MCF 10A (cell line): ENCODE results near the gene ZNF593OS. TPM values are rescaled to one million over a fixed set of nuclear protein-coding genes. Genes with fewer than 3 reads are reported as not detected.
A peak's percentile ranks its signal among the peaks of the same experiment; 100 is the strongest.

Experiments
- BruUV-seq: library from RNA; stranded (reverse); fragments of 400-500 nt; replicated peaks from 2 replicates; lab custom pipeline; 2021; lab: Mats Ljungman, UMichigan
- CTCF ChIA-PET: fragments of 300-600 bp; sonication (Branson Sonifier 250); formaldehyde crosslinking; extraction: SDS; loops from one replicate; lab custom pipeline; 2021; ENCODE audit warnings: antibody characterized with exemption, inconsistent platforms; lab: Yijun Ruan, JAX
- POLR2A ChIA-PET: fragments of 300-600, 350-650 bp; sonication (Branson Sonifier 250); formaldehyde crosslinking; extraction: SDS; loops from one replicate; lab custom pipeline; 2020; ENCODE audit warnings: antibody characterized with exemption, inconsistent platforms; lab: Yijun Ruan, JAX
- DNase-seq: peaks from one replicate; pipeline ENCODE4 v3.0.0-alpha.2; 2018; ENCODE audit not compliant: unreplicated experiment
- H3K27ac Mint-ChIP-seq: one replicate; pipeline ENCODE4 v1.8.0; 2022; ENCODE audit warnings: mild to moderate bottlenecking, low read depth, mixed read lengths; ENCODE audit not compliant: unreplicated experiment
- H3K27me3 Mint-ChIP-seq: one replicate; pipeline ENCODE4 v1.8.0; 2022; ENCODE audit warnings: mixed read lengths; ENCODE audit not compliant: insufficient read depth, unreplicated experiment
- H3K36me3 Mint-ChIP-seq: one replicate; pipeline ENCODE4 v1.8.0; 2022; ENCODE audit warnings: mild to moderate bottlenecking, moderate library complexity, mixed read lengths; ENCODE audit not compliant: insufficient read depth, unreplicated experiment
- H3K4me1 Mint-ChIP-seq: one replicate; pipeline ENCODE4 v1.8.0; 2022; ENCODE audit warnings: mixed read lengths; ENCODE audit not compliant: insufficient read depth, unreplicated experiment
- H3K4me3 Mint-ChIP-seq: one replicate; pipeline ENCODE4 v1.8.0; 2022; ENCODE audit warnings: mild to moderate bottlenecking, moderate library complexity, mixed read lengths; ENCODE audit not compliant: unreplicated experiment
- H3K9me3 Mint-ChIP-seq: one replicate; pipeline ENCODE4 v1.8.0; 2022; ENCODE audit warnings: mixed read lengths; ENCODE audit not compliant: unreplicated experiment
- CTCF ChIP-seq: fragments of 200-600 bp; IDR thresholded peaks from one replicate; pipeline ENCODE4 v1.8.0; 2022; ENCODE audit warnings: antibody characterized with exemption, mild to moderate bottlenecking; ENCODE audit not compliant: unreplicated experiment
- intact Hi-C: fragments of 100-400 bp; cut with micrococcal nuclease; formaldehyde crosslinking; loops from 2 replicates; pipeline ENCODE4 v1.14.1; 2022
- total RNA-seq: library from RNA; stranded (reverse); gene quantifications from 2 replicates; pipeline ENCODE4 v1.2.3, GENCODE V29; 2022

ZNF593OS gene
- total RNA-seq, 1 experiment from 2014 or later, result not detected

DNA sequence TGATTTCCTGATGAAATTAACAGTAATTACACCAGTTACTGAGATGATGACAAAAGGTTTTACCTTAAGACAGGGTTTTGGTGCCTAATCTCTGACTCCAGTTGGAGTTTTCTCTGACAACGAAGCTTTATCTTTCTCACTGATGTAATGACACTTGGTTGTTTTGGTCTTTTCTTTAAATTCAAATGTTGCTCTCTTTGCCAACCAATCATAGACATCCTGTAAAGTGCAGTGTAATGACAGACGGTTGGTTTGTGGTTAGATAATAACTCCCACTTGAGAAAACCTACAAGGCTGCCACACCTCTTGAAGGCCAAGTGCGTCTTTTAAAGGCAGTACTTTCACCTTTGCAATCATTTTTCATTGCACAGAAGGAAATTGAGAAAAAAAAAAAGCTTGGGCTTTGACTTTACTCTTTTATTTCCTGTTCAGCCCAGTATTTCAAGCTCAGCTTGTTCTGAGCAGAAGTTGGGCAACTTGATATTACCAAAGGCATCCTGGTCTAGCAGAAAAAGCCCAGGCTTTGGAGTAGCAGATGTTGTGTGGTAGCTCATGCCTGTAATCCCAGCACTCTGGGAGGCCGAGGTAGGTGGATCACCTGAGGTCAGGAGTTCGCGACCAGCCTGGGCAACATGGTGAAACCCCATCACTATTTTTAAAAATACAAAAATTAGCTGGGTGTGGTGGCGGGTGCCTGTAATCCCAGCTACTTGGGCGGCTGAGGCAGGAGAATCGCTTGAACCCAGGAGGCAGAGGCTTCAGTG, 45.1 kb downstream of the ZNF593OS start:
- Mint-ChIP-seq H3K27me3 (no peaks in the 10 kb centered on the region), H3K27ac (peak overlapping the region; percentile 84), H3K36me3 (no peaks in the 10 kb centered on the region), H3K9me3 (no peaks in the 10 kb centered on the region), H3K4me3 (peak overlapping the region; percentile 12), H3K4me1 (peaks cover 22% of the 10 kb centered on the region)
- peak; percentile 76 for DNase-seq
- intact Hi-C loops, result no loop called here
- BruUV-seq, result TSS peak; percentile 58
- TF ChIP-seq CTCF, result no peak
- CTCF ChIA-PET, result interaction anchor here (0.6 to 3.6 kb wide), 14 partner anchors 13 to 1307 kb away, joined by 3 to 27 read pairs (median 4); partner anchors contain the start of gene SH3BGRL3
- POLR2A ChIA-PET, result interaction anchor here (0.6 to 9.0 kb wide), 15 partner anchors 9 to 1608 kb away, joined by 3 to 190 read pairs (median 3); partner anchors contain the start of genes CEP85 and PDIK1L

DNA sequence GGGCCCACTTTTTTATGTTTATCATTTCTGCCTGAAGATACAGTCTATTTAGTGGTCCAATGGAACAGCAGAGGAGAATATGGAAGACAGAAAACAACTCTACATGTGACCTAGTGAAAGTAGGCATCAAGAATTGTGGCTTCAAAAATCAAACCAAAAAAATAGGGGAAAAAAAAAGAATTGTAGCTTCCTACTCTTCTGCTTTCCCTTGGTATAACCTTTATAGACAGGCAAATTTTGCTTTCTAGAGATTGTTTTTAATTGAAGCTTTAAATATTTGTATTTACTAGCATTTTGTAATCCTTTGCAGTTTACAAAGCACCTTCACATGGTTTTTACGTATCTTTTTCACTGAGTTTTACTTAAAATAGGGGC, 45.7 kb downstream of the ZNF593OS start:
- intact Hi-C loops, result no loop called here
- H3K4me3 Mint-ChIP-seq, result no peak overlapping the region
- peak overlapping the region; percentile 84 for H3K27ac Mint-ChIP-seq
- H3K4me1 Mint-ChIP-seq, result peaks cover 22% of the 10 kb centered on the region
- no peak for DNase-seq
- H3K27me3 Mint-ChIP-seq, result no peaks in the 10 kb centered on the region
- BruUV-seq, result TSS peak; percentile 96
- no peak for TF ChIP-seq CTCF
- CTCF ChIA-PET, result interaction anchor here (0.6 to 3.6 kb wide), 4 partner anchors 18 to 154 kb away, joined by 3 to 27 read pairs (median 4); partner anchors contain the start of gene SH3BGRL3
- POLR2A ChIA-PET, result interaction anchor here (0.8 to 9.0 kb wide), 9 partner anchors 8 to 112 kb away, joined by 3 to 190 read pairs (median 5); partner anchors contain the start of genes CEP85, PDIK1L and ZNF593
- no peaks in the 10 kb centered on the region for H3K36me3 Mint-ChIP-seq
- no peaks in the 10 kb centered on the region for H3K9me3 Mint-ChIP-seq

DNA sequence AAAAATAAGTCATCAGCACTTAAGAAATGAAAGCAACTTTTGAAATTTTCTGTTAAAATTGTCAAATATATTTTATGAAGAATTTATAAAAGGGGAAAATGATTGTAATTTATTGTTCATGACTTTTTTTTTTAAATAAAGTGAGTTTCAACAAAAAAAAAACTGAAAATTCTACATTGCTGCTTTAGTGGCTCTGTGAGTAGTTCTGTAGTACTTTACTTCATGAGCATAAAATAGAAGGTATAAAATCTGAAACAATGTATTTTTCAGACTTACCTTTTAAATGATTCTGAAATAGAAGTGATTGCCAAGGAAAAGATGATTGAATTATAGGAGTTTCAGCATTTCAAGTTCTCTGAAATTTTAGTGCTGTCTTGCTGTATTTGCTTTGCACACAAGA, 46.2 kb downstream of the ZNF593OS start:
- Mint-ChIP-seq H3K4me1 (peaks cover 22% of the 10 kb centered on the region), H3K36me3 (no peaks in the 10 kb centered on the region), H3K27me3 (no peaks in the 10 kb centered on the region), H3K27ac (peak overlapping the region; percentile 77), H3K9me3 (no peaks in the 10 kb centered on the region), H3K4me3 (no peak overlapping the region)
- no TSS peak for BruUV-seq
- POLR2A ChIA-PET, result interaction anchor here (0.8 to 9.0 kb wide), 8 partner anchors 7 to 113 kb away, joined by 3 to 190 read pairs (median 4); partner anchors contain the start of genes CEP85, PDIK1L and ZNF593
- intact Hi-C loops, result no loop called here
- no peak for TF ChIP-seq CTCF
- CTCF ChIA-PET, result interaction anchor here (0.6 to 5.3 kb wide), 3 partner anchors 17 to 42 kb away, joined by 3 to 39 read pairs (median 3); no protein-coding TSS in a partner anchor
- DNase-seq, result no peak
